A549 (cell line): ENCODE measurements around the gene MROH7. TPM values are rescaled to one million over a fixed set of nuclear protein-coding genes. Genes with fewer than 3 reads are reported as not detected.

Experiments used
- ATAC-seq, 2 experiments: fragments of 200-7000 bp in 1 of 2; fragments of >200 bp in 1 of 2; cut with Nextera tagmentation in 1 of 2; cut with Tn5 transposase in 1 of 2; 3 replicates each; pipeline versions ENCODE4 v1.8.0 to v1.9.1; 2018 to 2020; ENCODE audit warnings: mild to moderate bottlenecking in 1 of 2, moderate library complexity in 1 of 2
- CTCF ChIA-PET: fragments of 300-600 bp; sonication (Branson Sonifier 250); formaldehyde crosslinking; extraction: SDS; loops from one replicate; lab custom pipeline; 2021; ENCODE audit warnings: antibody characterized with exemption, inconsistent platforms; lab: Yijun Ruan, JAX
- POLR2A ChIA-PET: fragments of 350-600 bp; formaldehyde crosslinking; extraction: SDS; loops from one replicate; lab custom pipeline; 2021; ENCODE audit warnings: antibody characterized with exemption, inconsistent platforms; lab: Yijun Ruan, JAX
- DNase-seq, 2 experiments: peaks; one replicate each; pipeline versions ENCODE4 v3.0.0 to v3.0.0-alpha.2; 2011 to 2016; ENCODE audit warnings: low read depth in 1 of 2, low spot score in 1 of 2
- FAIRE-seq: peaks from 2 replicates; lab custom pipeline; 2011; peaks lifted over from hg19 to GRCh38; lab: Jason Lieb, UNC
- H3K27ac ChIP-seq, 2 experiments: fragments of >200 bp; sonication (Bioruptor Twin); formaldehyde crosslinking; 3 replicates each; pipeline ENCODE4 v1.5.1; 2016 to 2017
- H3K4me1 ChIP-seq: fragments of >200 bp; sonication (Bioruptor Twin); formaldehyde crosslinking; 3 replicates; pipeline ENCODE4 v1.6.1; 2016
- H3K4me2 ChIP-seq: fragments of >200 bp; sonication (Bioruptor Twin); formaldehyde crosslinking; 3 replicates; pipeline ENCODE4 v1.6.1; 2016
- H3K4me3 ChIP-seq: fragments of >200 bp; sonication (Bioruptor Twin); formaldehyde crosslinking; 3 replicates; pipeline ENCODE4 v1.5.1; 2016
- H3K9me3 ChIP-seq: fragments of >200 bp; sonication (Bioruptor Twin); formaldehyde crosslinking; 3 replicates; pipeline ENCODE4 v1.6.1; 2016
- BHLHE40 ChIP-seq: IDR thresholded peaks from 2 replicates; pipeline ENCODE4 v1.6.1; 2012; ENCODE audit warnings: low read depth, low read length, inconsistent platforms
- CBX8 ChIP-seq: fragments of 200-600 bp; sonication (generic); IDR thresholded peaks from 2 replicates; pipeline ENCODE4 v1.6.1; 2016
- CHD2 ChIP-seq: fragments of 150-350 bp; IDR thresholded peaks from 2 replicates; pipeline ENCODE4 v1.6.1; 2014; ENCODE audit warnings: low read length; ENCODE audit not compliant: partially characterized antibody
- E2F6 ChIP-seq: IDR thresholded peaks from 2 replicates; pipeline ENCODE4 v1.6.1; 2012; ENCODE audit warnings: low read depth, borderline replicate concordance
- FOXS1 ChIP-seq: fragments of 250-450 bp; sonication (Bioruptor Pico); IDR thresholded peaks from 2 replicates; pipeline ENCODE4 v1.5.0; 2020; ENCODE audit warnings: mild to moderate bottlenecking, moderate library complexity
- HDAC2 ChIP-seq: fragments of 200-600 bp; sonication (generic); IDR thresholded peaks from 2 replicates; pipeline ENCODE4 v1.6.1; 2016
- HOXA7 ChIP-seq: fragments of 250-450 bp; sonication (Bioruptor Pico); IDR thresholded peaks from 2 replicates; pipeline ENCODE4 v1.5.0; 2020; ENCODE audit warnings: mild to moderate bottlenecking, moderate library complexity
- HOXB13 ChIP-seq: fragments of 250-450 bp; sonication (Bioruptor Pico); IDR thresholded peaks from 2 replicates; pipeline ENCODE4 v1.5.0; 2020; ENCODE audit warnings: low read depth, mild to moderate bottlenecking, moderate library complexity
- JUN ChIP-seq, 2 experiments: fragments of >200 bp; sonication (Bioruptor Twin); formaldehyde crosslinking; IDR thresholded peaks; 2 replicates in 1 of 2; 3 replicates in 1 of 2; pipeline ENCODE4 v1.6.1; 2016 to 2017
- KDM5A ChIP-seq: fragments of 200-600 bp; sonication (generic); IDR thresholded peaks from 2 replicates; pipeline ENCODE4 v1.6.1; 2016; ENCODE audit warnings: antibody characterized with exemption, mild to moderate bottlenecking
- MAFK ChIP-seq: fragments of 450-650 bp; IDR thresholded peaks from 2 replicates; pipeline ENCODE4 v1.6.1; 2014; ENCODE audit not compliant: partially characterized antibody
- MYC ChIP-seq: IDR thresholded peaks from 2 replicates; pipeline ENCODE4 v1.6.1; 2012; ENCODE audit warnings: mild to moderate bottlenecking, inconsistent platforms, low read length, improper control_type of control experiment, borderline replicate concordance
- NR3C1 ChIP-seq: fragments of >200 bp; sonication (Bioruptor Twin); formaldehyde crosslinking; IDR thresholded peaks from 3 replicates; pipeline ENCODE4 v1.6.1; 2017
- PHF8 ChIP-seq: fragments of 200-600 bp; sonication (generic); IDR thresholded peaks from 2 replicates; pipeline ENCODE4 v1.6.1; 2016; ENCODE audit warnings: low read depth, mild to moderate bottlenecking, antibody characterized with exemption, moderate library complexity, borderline replicate concordance
- POLR2A ChIP-seq: IDR thresholded peaks from 2 replicates; pipeline ENCODE4 v1.6.1; 2012; ENCODE audit warnings: mild to moderate bottlenecking, low read length
- POLR2AphosphoS2 ChIP-seq: conservative IDR thresholded peaks from 2 replicates; pipeline ENCODE4 v1.6.1; 2012; ENCODE audit warnings: low read length, improper control_type of control experiment, inconsistent platforms
- RAD21 ChIP-seq, 2 experiments: fragments of >200 bp in 1 of 2; sonication (Bioruptor Twin) in 1 of 2; formaldehyde crosslinking in 1 of 2; IDR thresholded peaks in 1 of 2; conservative IDR thresholded peaks in 1 of 2; 2 replicates in 1 of 2; 3 replicates in 1 of 2; pipeline ENCODE4 v1.6.1; 2012 to 2018; ENCODE audit warnings: inconsistent platforms in 1 of 2
- SMC3 ChIP-seq: fragments of >200 bp; sonication (Bioruptor Twin); formaldehyde crosslinking; IDR thresholded peaks from 3 replicates; pipeline ENCODE4 v1.6.1; 2018; ENCODE audit warnings: inconsistent platforms
- SREBF2 ChIP-seq: fragments of 450-650 bp; IDR thresholded peaks from 2 replicates; pipeline ENCODE4 v1.6.1; 2014; ENCODE audit warnings: mild to moderate bottlenecking, moderate library complexity
- USF2 ChIP-seq: fragments of 450-650 bp; IDR thresholded peaks from 2 replicates; pipeline ENCODE4 v1.6.1; 2014; ENCODE audit warnings: antibody characterized with exemption
- ZNF302 ChIP-seq: fragments of 250-450 bp; sonication (Bioruptor Pico); IDR thresholded peaks from 2 replicates; pipeline ENCODE4 v1.9.0; 2021; ENCODE audit warnings: inconsistent platforms, mild to moderate bottlenecking, moderate library complexity
- ZSCAN20 ChIP-seq: fragments of 250-450 bp; sonication (Bioruptor Pico); IDR thresholded peaks from 2 replicates; pipeline ENCODE4 v1.8.0; 2022; ENCODE audit warnings: mild to moderate bottlenecking, moderate library complexity
- WGBS: methylation state at CpG from one replicate; pipeline ENCODE4 v1.1.6; 2017; ENCODE audit errors: missing lambda C conversion rate; 5-methylcytosine and 5-hydroxymethylcytosine counted together
- polyA plus RNA-seq, 4 experiments: library from polyadenylated mRNA; depleted of rRNA in 3 of 4; stranded (reverse); fragments of >200 nt; fragmentation: RNase III in 1 of 4; extraction: RNeasy Plus Mini Kit Qiagen cat#74134 plus additional on column Dnase treatment in 1 of 4; gene quantifications; 2 replicates in 3 of 4; 3 replicates in 1 of 4; pipeline ENCODE4 v1.2.3, GENCODE V29; 2011 to 2017
- TF ChIP-seq, protein P1 (sequence below): fragments of >200 bp; sonication (Bioruptor Twin); formaldehyde crosslinking; IDR thresholded peaks from 3 replicates; pipeline ENCODE4 v1.6.1; 2016
- TF ChIP-seq, protein P2 (sequence below): IDR thresholded peaks from 2 replicates; pipeline ENCODE4 v1.6.1; 2012

MROH7 gene
- polyA plus RNA-seq, 2 of the 4 experiments (the other 2 are of a cell fraction) = not detected

GRCh38 chr1:54596756-54597155, 44.8 kb upstream of the MROH7 start:
- CTCF ChIA-PET = no interaction called here
- ATAC-seq = no peak
- no peak for FAIRE-seq
- 78% methylated on average over 3 of the region's 3 CpGs for WGBS
- no peaks in the 10 kb centered on the region for H3K4me1 ChIP-seq
- H3K27ac ChIP-seq = no peak overlapping the region
- H3K4me2 ChIP-seq = no peak overlapping the region
- DNase-seq = no peak
- POLR2A ChIA-PET = no interaction called here
- no peak overlapping the region for H3K4me3 ChIP-seq
- H3K9me3 ChIP-seq = no peaks in the 10 kb centered on the region
- TF ChIP-seq NR3C1 (no peak), POLR2AphosphoS2 (no peak), ZNF302 (CRISPR knock-in tag) (no peak), HDAC2 (no peak), SMC3 (no peak), KDM5A (no peak), BHLHE40 (no peak), POLR2A (no peak), CHD2 (no peak), HOXA7 (CRISPR knock-in tag) (no peak), USF2 (no peak), HOXB13 (CRISPR knock-in tag) (no peak), ZSCAN20 (CRISPR knock-in tag) (no peak), SREBF2 (no peak)
- TF ChIP-seq, protein P1, sequence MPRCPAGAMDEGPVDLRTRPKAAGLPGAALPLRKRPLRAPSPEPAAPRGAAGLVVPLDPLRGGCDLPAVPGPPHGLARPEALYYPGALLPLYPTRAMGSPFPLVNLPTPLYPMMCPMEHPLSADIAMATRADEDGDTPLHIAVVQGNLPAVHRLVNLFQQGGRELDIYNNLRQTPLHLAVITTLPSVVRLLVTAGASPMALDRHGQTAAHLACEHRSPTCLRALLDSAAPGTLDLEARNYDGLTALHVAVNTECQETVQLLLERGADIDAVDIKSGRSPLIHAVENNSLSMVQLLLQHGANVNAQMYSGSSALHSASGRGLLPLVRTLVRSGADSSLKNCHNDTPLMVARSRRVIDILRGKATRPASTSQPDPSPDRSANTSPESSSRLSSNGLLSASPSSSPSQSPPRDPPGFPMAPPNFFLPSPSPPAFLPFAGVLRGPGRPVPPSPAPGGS = no peak
- TF ChIP-seq, protein P2, sequence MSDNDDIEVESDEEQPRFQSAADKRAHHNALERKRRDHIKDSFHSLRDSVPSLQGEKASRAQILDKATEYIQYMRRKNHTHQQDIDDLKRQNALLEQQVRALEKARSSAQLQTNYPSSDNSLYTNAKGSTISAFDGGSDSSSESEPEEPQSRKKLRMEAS = no peak
- TF ChIP-seq, all 56 proteins: peak for 0

- no peak for TF ChIP-seq ZSCAN20 (CRISPR knock-in tag)
- no peak for TF ChIP-seq PHF8
- DNase-seq (no peak), FAIRE-seq (no peak), ATAC-seq (no peak)
- 70% methylated on average over 3 of the region's 3 CpGs for WGBS
- no peak overlapping the region for H3K27ac ChIP-seq
- no peak overlapping the region for H3K4me3 ChIP-seq
- H3K4me2 ChIP-seq = no peak overlapping the region
- ChIA-PET POLR2A (no interaction called here), CTCF (no interaction called here)
- H3K4me1 ChIP-seq = no peaks in the 10 kb centered on the region
- no peaks in the 10 kb centered on the region for H3K9me3 ChIP-seq
These were observed 44.0 kb upstream of the MROH7 start for GRCh38 chr1:54597455-54598030.

DNA sequence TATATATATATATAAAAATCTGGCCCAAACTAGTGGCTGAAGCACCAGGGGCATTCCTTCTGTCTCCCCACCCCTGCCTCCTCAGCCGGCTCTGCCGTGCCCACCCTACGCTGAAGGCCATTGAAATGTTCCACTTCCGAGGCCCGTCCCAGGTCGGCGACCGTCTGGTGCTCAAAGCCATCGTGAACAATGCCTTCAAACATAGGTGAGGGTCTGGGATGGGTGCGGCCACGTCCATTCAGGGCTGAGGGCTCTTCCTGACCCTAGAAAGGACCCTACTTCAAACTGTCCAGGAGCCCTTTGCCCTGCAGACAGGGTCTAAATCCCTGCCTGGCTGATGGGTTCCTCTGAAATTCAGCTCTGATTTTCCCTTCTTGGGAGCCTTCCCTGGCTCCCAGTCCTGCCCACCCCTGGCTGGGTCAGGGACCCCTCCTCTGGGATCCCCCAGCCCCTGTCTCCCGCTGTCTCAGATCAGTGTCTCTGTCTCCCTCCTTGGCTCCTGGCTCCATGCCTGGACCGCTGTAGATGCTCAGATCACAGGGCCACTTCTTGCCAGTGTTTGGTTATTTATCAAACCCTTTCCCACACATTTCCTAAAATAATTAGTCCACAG, 42.3 kb upstream of the MROH7 start:
- no peak overlapping the region for H3K27ac ChIP-seq
- TF ChIP-seq HOXB13 (CRISPR knock-in tag) (no peak), RAD21 (conservative IDR thresholded peaks at IDR 0.05 in 1 of 2, IDR thresholded peaks at IDR 0.05 in 1 of 2) (no peak), JUN (IDR thresholded peaks at IDR 0.05) (no peak), HDAC2 (no peak), CBX8 (no peak), E2F6 (no peak), USF2 (no peak), MYC (no peak), MAFK (no peak), FOXS1 (CRISPR knock-in tag) (no peak)
- no peaks in the 10 kb centered on the region for H3K4me1 ChIP-seq
- ChIA-PET POLR2A (no interaction called here), CTCF (no interaction called here)
- no peak overlapping the region for H3K4me3 ChIP-seq
- FAIRE-seq (no peak), ATAC-seq (no peak), DNase-seq (no peak)
- WGBS = 88% methylated on average over 12 of the region's 13 CpGs
- H3K9me3 ChIP-seq = no peaks in the 10 kb centered on the region
- H3K4me2 ChIP-seq = no peak overlapping the region
